T1000 (cell line): ENCODE measurements around the gene DHX8.

Experiments used
- DNase-seq: peaks from one replicate; lab custom pipeline; 2025; ENCODE audit warnings: mixed read lengths; lab: John Stamatoyannopoulos, UW

DHX8 gene

DNA sequence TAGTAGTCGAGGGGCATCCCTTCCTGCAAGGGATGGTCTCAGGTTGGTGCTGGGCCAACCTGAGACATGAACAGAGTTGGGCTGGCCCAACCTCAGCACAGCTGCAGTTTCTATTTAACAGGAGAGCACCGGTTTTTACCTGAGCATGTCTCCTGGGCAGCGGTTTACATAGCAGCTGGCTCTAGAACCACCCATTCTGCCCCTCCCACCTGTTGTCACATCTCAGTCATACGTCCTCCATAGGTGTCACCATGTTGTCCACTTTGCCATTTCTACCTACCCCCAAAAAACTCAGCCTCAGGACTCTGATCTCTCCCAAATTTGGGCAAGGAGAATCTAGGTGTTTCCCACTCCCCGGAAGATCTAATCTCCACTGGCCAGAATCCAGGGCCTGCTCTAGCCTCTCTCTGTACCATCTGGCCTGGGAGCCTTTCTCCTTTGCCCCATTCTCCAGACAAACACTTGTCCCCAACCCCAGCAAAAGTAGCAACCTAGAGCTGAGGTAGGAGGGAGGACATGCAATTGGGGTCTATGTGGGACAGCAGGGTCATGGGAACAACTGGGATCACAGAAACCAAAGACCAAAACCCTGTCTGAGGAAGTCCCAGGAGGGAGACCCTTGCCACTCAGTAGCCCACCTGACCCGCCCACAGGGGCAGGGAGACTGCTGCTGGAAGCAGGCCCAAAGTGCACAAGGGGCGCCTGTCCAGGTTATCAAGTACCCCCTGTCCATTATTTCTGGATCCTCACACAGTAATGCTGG is 43.3 kb downstream of the DHX8 start:
- no peak for DNase-seq

DNA sequence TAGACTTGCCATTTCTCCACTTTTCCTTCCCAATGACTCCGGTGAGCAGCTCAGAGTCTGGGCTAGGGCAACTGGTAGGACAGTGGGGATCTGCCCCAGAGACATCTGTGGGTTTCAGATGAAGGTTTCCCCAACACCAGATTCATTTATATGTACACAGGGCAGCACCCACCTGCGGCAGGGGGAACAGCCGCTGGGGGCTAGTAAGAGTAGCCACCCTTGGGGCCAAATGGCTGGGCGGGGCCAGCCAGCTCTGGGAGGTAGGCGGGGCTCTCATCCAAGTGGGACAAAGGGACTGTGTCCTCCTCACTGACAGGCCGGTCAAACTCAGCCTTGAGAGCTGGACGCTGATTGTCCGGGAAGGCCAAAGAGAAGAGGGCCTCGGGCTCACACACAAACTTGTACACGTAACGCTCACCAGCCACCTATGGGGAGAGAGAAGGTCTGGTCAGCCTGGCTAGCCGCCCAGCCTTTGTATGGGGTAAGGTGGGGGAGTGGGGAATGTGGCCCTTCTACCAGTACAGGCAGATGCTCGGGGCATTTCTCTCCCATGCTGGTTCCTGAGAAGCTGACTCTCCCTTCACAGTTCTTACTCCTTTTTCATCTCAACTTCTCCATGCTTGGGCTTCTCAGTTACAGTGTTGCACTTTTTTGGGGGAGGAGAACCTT is 44.7 kb downstream of the DHX8 start:
- DNase-seq, result no peak

DNA sequence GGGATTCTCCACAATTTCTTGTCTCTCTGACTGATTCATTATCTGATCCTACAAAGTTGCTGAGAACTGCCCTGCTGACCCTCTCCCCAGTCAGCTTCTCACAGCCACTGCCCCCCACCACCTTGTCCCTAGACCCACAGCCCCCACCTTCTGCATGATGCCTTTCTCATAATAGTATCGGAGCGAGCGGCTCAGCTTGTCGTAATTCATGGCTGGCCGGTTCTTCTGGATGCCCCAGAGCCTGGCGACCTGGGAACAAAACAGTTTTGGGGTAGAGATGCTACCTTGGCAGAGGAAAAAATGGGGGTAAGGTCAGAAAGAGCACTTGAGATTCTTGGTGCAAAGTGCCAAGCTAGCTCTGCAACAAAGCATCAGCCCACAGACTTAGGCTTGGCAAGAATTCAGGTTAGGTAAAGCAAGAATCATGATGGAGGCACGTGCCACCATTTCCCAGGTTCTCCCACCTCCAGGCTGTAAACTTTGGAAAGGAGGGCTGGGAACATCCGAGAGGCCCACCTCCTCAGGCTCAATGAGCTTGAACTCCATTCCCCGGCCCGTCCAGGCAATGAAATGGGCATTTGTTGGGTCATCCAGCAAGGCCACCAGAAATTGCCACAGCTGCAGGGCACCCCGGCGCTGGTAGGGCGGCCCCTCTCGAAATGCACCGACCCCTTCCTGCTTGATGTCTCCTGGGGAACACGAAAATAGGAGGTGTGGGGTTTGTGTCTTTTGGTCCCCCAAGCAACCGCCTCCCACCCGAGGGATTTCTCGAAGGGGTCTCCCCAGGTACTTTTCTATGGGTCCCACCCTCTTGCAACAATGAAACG is 45.4 kb downstream of the DHX8 start:
- DNase-seq, result no peak

DNA sequence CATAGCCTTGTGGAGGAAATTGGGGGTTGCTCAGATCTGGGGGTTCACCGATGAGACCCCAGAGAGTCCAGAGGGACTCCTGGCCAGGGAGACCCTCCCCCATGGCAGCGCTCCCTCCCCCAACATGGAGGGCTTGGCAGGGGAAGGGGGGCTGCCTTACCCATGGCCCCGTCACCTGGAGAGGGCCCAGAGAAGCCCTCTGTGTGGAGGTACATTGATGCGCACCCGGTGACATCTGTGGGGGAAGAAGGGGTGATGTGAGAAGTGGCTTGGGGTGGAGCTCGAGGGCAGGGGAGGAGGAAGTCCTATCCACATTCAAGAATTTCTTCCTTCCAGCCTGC is 46.1 kb downstream of the DHX8 start:
- DNase-seq, result no peak

DNA sequence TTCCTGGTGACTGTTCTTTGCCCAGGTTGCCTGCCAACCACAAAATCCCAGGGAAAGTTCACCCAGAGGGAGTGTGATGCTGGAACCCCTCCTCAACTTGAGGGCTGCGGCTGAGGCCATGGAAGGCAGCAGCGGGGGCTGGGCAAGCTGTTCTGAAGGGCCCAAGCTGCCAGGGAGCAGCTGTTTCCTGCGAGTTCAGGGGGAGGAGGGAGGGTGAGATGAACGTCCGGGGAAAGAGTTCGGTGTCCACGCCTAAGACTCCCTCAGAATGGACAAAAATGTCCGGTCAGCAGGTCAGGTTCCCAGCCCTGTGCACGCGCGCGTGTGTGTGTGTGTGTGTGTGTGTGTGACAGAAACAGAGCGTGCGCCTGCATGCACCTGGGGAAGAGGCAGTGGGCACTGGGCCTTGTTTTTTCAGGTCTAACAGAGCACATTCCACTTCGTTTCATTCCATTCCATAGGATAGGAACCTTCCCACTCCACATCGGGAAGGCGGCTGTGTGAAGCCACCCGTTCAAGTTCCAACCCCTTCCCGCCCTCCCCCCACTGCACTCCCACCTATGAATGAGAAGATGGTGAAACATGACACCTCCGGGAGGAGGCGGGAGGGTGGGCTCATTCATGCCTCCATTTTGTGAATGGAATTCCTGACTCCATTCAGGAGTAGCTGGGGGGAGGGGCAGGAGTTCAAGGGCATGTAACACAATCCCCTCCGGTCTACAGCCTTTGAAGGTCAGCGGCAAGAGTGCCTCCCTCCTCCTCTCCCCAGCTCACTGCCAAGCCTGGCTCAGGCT is 46.7 kb downstream of the DHX8 start:
- DNase-seq, result peak; percentile 71

DNA sequence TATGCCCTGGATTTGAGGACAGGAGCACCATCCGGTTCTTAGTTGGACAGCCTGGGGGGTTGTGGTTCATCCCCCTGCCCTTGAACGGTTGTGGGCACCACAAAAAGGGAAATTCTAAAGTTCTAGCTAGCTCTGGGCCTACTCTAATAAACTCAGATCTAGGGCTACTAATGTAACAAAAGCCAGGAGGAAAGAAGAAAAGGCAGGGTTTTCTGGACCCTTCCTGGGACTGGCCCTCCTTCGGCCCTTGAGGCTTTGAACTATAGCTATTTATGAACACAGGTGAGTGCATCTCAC is 47.3 kb downstream of the DHX8 start:
- DNase-seq, result no peak

DNA sequence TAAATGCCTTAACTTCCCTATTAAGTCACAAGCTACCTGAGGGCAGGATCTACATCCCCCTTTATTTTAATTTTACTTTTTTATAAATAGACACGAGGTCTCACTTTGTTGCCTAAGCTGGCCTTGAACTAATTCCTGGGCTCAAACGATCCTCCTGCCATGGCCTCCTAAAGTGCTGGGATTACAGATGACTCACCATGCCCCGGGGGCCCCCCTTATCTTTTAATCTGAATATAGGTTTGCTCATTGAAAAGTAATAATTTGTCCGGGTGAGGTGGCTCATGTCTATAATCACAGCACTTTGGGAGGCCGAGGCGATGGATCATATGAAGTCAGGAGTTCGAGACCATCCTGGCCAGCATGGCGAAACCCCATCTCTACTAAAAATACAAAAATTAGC is 48.2 kb downstream of the DHX8 start:
- no peak for DNase-seq

DNA sequence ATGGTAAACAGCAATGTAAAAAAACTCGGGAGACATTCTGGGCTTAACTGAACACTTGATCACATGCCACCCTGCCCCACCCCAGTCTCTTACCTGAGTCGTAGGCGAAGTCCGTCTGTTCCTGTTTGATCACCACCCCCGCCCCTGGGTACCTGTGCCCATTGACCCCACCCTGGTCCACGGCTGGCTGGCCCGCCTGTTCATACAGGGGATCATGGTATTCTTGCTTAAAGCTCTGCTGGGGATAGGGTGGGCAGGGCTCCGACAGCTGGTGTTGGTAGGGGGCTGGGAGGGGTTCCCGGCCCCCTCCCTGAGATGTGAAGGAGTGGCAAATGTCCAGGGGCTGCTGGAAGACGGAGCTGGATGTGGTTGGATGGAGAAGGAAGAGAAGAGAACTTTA is 48.8 kb downstream of the DHX8 start:
- DNase-seq, result no peak

DNA sequence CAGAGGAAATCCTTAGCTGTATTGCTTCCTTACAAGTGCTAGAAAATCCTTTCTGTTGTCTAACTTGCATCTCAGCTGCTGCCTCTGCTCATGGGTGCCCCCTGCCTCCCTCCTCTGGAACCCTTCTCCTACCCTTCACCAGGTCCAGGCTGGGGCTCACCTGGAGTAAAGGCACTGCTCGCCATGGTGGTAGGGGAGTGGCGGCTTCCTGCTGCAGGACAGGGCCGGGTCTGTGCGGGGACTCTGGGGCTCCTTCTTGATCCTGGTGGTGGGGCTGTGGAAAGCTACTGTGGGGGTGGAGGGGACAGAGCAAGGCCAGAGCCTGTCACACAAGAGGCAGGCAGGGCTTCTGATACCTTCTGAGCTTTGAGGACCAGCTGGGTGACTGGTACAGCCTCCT is 49.9 kb downstream of the DHX8 start:
- DNase-seq, result no peak

DNA sequence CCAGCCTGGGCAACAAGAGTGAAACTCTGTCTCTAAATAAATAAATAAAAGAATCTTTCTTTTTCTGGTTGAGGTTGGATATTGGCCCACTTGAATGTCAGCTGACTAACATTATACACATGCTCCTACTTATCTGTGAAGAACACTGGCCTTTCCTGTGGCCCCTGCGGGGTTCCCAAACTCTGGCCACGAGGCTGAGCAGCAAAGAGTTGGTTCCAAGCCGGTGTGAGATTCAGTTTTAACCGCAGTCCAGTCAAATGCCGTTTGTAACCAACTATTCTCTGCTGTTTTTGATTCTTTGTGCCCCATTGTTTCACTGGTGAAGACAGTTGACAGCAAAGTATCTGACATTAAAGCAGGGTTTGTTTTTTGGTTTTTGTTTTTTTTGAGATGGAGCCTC is 51.1 kb downstream of the DHX8 start:
- DNase-seq, result no peak

DNA sequence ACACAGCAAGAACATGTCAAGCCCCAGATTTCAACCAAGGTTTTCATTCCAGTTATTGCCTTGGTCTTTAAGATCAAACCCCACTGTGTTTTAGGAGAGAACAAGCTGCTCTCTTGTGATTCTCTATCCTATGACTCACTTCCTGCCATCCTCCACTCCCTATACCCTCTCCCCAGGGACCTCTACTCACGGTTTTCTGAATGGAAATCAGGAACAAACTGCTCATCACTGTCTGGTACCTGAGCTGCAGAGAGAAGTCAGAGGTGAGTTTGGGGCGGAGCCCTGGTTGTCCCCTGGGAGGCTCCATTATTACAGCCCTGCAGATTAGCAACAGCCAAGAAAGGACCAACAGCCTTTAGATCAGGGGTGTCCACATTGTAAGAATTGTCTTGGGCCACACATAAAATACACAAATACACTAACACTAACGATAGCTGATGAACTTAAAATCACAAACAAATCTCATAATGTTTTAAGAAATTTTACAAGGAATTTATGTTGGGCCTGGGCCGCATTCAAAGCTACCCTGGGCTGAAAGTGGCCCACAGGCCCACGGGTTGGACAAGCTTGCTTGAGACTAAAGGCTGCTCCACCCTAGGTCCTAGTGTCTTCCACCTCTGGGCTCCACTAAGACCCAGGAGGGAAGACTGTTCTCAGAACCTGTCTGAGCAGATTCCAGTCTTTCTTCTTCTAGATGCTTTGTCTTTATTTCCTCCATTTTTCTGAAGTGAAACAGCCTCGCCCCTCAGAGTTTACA is 52.6 kb downstream of the DHX8 start:
- peak; percentile 32 for DNase-seq

DNA sequence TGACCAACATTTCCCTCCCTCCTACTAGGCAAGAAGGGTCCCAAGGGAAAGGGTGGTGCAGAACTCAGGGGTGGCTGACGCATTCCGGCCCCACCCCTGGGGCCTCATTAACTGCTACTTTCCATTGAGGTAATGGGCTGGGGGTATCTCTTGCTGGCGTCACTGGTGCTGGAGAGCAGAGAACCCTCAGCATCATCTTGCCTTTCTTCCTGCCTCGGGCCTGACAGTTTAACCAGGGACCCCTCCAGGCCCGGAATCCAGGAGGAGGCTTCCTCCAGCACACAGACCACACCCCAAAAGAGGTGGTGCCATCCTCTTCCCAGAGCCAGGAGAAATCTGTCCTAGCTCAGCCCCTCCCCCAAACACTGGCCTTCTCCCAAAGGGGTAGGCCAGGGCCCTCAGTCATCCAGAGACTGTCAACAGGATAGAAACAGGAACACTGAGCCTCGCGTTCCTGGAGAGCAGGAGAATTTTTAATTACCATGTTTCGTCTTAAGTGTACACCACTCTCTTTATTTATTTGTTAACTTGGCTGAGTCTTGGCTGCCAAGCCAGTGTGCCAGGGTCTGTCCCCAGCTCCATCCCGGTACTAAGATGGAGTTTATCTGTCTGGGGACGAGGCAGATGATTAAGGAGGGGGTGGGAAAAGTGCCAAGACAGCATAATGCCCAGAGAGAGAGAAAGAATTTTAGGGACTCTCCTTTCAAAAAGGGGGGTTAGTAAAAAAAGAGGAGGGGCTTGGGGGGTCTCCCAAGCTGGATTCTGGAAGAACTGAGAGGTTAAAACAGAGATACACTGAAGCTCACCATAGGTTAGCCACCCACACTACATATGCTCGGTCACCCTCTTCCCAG is 57.3 kb downstream of the DHX8 start:
- no peak for DNase-seq

DNA sequence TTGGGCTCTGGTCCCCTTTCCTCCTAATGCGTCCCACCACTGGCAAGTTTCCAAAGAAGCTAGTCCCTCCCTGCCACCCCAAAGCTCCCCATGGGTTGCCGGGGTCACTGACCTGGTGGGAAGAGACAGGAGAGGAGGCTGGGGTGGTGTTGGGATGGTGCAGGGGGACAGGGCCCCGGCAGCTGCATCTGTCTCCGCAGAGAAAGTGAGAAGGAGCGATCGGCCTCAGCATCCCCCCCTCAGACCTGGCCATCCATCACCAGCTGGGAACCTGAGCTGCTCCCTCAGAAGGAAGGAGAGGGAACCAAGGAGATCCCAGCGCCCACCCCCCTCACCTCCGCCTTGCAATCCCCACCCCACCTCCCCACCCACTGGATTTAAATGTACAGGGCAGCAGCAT is 59.1 kb downstream of the DHX8 start:
- DNase-seq, result no peak

DNA sequence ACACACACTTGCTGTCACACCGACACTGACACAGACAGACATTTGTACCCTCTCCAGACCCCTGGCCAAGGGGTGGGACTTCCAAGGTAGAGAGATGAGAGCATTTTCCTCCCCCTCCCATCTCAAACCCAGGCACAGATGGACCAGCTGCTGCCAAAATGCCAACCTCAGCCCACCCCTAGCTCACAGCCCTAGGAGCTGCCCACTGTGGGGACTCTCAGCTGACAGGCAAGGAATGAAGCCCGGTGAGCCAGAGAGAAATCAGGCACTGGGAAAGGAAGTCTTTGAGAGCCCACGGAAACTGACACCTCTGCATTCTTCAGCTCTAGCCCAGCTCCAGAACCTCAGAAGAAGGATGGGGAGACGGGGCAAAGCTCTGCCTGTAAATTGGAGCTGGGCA is 59.5 kb downstream of the DHX8 start:
- DNase-seq, result no peak

DNA sequence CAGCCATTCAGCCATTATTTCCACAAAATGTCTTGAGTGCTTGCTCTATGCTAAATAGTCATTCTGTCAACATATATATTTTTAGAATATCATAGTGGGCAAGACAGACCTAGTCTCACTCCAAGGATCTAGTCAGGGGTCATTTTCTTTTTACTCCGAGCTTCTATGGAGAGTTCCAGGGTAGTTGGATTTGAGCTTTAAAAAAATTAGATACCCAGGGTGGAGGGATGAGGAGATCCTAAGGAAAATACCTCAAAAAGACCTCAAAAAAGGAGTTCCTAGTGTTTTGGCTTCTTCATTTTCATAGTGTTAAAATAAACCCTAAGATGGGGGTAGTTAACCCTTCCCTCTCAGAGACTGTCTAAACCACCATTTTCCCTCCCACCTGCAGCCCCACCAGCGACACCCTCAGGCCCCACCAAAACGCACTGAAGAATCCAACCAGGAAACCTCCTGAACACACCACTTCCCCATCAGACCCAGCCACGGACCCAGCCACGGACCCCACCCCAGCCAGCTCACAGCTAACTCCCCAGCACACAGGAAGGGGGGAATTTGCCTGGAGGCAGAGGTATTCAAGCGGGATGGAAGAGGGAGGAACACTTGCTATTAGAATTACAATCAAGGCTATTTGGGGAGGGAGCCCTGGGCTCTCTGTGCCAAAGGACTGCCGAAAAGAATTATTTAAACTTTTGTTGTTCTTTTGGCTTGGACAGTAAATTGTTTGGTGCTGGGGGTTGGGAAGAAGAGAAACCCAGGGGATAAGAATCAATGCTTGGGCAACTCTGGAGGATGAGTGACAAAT is 60.2 kb downstream of the DHX8 start:
- DNase-seq, result no peak

DNA sequence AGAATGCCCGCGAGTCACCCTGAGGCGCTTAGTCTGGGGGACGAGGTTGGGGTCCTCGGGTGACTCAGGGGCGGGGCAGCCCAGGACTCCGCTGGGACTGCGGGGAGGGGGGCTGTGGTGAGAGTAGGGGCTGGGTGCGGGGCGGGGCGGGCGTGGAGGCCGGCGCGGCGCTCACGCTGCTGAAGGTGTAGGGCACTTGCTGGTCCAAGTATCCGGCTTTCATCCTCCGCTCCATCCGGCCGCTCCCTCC is 61.5 kb downstream of the DHX8 start:
- peak; percentile 62 for DNase-seq

DNA sequence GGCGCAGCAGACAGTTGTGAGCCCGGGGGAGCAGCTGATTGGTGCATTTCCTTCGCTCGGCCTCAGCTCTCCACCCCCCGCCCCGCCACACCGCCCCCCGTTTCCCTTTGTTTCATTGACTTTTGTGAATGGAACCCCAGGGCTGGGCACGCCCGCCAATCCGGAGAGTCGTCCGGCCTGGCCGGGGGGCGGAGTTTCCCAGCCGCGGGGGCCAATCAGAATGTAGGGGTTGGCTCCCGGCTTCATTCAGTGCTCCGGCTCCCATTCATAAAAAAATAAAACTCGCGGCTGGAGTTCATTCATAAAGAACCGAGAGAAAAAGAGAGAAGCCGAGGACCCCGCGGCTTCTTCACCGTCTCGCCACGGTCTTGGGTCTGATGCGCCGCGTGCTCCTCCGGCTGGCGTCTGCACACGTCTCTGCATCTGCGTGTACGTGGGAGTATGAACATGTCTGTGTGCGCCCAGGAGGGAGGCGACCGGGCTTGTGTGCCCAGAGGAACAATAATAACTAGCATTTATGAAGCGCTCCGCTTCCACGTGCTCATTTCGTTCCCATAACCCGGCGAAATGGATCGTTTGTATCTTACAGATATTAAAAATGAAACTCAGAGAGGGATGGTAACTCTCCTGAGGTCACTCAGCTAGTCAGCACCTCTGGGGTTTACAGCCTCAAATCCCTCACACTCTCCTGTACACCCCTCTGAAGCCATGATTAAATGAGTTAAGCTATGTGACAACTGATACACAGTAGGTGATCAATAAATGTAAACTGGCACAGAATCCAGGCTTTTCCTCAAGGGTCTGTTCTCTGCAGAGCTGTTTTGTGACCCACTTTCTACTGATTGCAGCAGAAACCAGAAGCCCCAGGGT is 62.8 kb downstream of the DHX8 start, which contains the start of gene ETV4:
ETV4 (minus strand) TSS at position 22 of the 870 bp plus-strand sequence. CDS start 723 bp downstream, outside the sequence.
- peak; percentile 96 for DNase-seq

DNA sequence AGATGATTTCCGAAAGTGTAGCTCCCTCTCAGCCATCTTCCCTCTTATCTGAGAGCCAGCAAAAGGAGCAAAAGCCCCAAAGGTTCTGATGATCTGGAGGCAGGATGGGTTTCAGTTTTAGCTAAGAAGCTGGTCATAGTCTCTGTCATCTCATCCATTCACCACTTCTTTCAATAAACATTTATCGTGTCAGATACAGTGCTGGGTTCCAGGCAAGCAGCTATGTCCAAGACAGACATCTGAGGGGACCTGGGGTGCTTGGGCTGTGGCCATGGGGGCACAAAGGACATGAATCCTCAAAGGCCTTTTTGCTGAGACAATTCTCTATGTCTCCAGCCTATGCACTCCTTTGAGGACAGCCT is 63.4 kb downstream of the DHX8 start:
- DNase-seq, result no peak

DNA sequence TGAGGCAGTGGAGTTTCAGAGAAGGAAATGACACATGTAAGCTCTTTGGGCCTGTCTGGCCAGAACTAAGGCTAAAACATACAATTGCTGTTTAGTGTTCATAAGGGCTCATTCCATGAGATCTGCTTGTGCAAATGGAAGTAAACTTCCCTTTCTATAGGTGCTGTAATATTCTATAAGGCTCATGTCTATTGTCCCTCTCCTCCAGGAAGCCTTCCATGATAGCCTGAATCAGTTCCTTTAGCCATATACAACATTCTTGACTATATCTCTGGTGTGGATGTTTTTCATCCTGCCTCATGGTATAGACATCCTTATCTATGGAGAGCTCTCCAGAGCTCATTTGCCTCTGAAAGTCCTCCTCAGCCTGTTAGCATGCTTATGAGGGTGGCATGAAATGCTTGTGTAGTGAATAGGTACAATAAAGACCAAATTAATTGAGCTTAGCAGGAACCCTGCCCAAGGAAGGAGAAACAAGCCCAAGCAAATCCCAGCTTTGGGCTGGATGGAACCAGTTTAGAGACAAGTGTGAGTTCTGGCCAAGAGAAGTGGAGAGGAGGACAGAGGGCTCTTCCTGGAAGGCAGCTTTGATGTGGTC is 64.0 kb downstream of the DHX8 start:
- no peak for DNase-seq
